Activated T-cell treated with anti-CD3 and anti-CD28 coated beads for 48 hours (primary cell): ENCODE data around the gene NSD2.
A peak's percentile ranks its signal among the peaks of the same experiment; 100 is the strongest.
"Not testable (repeated sequence)": the region's sequence is repeated elsewhere in the genome, so short reads cannot be mapped to it uniquely, and the experiment has no call there.

Experiments
- DNase-seq: peaks from one replicate; pipeline ENCODE4 v3.0.0-alpha.2; 2020; ENCODE audit warnings: low read depth

NSD2 gene

GRCh38 chr4:1842339-1842895 lies 28.8 kb upstream of the NSD2 start:
- DNase-seq, result no peak

DNA sequence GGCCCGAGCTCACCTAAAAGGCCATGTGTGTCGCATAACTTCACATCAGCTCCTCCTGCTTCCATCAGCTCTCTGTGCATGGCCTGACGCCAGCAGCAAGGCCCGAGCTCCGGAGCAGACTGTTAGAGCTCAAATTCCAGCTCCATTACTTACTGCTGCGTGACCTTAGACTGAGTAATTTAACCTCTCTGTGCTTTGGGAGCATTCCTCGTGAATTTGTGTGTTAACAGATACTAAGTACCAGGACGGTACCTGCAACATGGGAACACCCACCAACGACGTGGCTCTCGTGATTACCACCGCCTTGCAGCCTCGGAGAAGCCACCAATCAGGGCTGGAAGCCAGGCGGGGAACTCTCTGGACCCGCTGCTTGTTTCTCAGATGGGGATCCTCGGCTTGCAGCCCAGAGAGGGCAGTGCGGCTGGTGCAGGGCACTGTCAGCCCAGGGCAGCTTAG lies 28.2 kb upstream of the NSD2 start:
- DNase-seq, result no peak

DNA sequence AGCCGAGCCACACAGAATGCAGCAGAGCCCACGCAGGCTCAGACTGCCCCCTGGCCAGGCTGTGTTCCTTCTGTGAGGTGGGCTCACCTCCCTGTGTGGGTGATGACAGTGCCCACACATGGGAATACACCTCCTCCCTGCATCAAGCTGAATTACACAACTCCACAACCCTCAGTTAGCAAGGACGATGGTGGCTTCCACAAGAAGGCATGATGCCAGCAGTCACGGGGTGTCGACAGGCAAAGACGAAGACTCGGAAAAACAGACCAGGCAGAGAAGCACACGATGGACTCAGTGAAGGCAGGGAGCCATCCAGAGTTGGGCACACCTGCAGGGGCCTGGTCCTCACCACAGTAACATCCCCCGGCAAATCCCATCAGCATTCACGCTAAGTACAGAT lies 27.3 kb upstream of the NSD2 start:
- DNase-seq, result no peak

DNA sequence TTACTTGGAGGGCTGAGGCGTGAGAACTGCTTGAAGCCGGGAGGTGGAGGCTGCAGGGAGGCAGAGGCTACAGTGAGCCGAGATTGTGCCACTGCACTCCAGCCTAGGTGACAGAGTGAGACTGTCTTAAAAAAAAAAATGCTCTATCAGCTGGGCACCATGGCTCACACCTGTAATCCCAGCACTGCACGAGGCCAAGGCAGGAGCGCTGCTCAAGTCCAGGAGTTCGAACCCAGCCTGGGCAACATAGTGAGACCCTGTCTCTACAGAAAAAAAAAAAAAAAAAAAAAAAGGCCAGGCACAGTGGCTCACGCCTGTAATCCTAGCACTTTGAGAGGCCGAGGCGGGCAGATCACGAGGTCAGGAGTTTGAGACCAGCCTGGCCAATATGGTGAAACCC lies 26.6 kb upstream of the NSD2 start:
- not testable (repeated sequence) for DNase-seq

DNA sequence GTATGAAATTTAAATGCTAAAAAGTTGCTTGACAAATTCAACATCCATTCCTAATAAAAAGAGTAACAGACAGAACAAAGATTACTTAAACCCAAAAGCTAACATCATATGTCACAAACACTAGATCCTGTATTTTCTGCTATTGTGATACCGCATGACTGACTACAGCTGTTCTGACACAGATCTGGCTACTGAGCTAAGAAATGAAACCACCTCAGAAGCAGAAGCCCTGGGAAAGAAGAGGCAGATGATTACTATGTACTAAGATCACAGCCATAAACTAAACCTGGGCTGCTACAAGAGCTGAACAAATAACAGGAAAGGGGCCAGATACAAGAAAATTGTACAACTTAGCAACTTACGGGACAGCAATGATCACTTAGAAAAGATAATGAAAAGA lies 24.6 kb upstream of the NSD2 start:
- no peak for DNase-seq

GRCh38 chr4:1850276-1850675 lies 20.9 kb upstream of the NSD2 start:
- DNase-seq, result no peak

- DNase-seq, result no peak
These were observed 20.0 kb upstream of the NSD2 start for GRCh38 chr4:1851160-1851559.

DNA sequence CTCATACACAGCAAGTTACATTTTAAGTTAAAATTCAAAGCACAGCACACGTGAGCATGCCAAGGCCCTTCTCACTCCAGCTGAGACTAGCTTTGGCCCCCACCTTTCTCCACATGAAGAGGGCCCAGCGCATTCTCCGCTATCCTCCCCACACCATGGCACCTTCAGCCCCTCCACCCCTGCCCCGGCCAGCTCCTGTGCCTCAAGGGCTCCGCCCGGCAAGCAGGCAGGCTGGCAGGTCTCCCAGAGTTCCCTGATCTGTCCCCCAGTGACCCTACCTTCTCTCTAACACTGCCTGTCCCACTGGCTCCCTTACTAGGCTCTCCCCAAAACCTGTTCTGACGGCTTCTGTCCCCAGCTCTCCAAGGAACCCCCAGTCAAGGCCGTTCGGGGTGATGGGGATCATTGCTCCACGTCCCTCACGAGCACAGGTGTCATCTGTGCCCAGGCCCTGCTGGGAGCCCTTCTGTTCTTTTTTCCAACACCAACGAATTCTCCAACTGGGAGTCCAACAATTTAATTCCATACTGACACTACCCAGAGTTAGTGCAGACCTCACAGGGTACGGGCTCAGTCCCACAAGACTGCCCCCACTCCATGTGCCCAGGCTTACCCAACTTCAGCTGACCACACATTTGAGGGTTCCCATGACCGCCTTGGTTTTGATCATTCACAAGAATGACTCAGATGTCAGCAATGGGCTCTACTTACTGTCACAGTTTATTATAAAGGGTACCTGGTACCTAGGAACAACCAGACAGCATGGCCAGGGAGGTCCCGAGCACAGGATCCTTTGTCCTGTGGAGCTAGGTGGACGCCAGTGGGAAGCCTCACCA lies 19.4 kb upstream of the NSD2 start:
- DNase-seq, result no peak

GRCh38 chr4:1852904-1853623 lies 18.1 kb upstream of the NSD2 start:
- DNase-seq, result no peak

GRCh38 chr4:1854752-1855151 lies 16.4 kb upstream of the NSD2 start:
- DNase-seq, result no peak

DNA sequence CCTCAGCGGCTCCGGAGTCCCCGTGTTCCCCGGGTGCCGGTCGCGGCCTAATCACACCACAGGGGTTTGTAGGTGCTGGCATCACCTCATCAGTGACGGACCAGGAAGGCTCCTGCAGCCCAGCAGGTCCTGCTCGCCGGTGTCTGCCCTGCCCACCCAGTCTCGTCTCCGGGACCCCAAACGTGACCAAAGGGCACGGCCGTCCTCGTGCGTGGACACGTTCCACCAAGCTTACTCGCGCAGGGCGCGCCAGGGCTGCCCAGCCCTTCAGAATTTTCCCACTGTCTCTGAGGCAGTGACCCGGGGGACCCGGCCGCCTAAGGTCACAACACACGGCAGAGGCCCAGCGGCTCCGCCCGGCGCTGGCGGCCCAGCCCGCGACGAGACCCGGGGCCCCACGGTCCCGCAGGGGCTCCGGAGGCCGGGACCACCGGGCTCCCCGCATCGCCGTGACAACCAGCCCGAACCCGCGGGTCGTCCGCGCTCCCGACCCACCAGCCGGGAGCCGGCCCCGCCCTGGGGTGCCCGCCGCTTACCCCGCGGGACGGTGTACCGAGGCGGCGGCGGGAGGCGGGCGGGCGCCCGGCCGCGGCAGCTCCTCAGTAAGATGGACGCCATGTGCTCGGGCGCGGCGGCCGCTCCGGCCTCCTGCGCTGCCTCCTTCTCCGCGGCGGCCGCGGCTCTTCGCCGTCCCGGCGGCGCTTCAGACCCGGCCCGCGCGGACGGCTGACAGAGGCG lies 15.7 kb upstream of the NSD2 start:
- no peak for DNase-seq

GRCh38 chr4:1856071-1856942 lies 14.9 kb upstream of the NSD2 start, which contains the start of gene LETM1:
LETM1 (minus strand) TSS chr4:1856156; CDS start chr4:1855950, 206 bp downstream.
- peak; percentile 96 for DNase-seq

DNA sequence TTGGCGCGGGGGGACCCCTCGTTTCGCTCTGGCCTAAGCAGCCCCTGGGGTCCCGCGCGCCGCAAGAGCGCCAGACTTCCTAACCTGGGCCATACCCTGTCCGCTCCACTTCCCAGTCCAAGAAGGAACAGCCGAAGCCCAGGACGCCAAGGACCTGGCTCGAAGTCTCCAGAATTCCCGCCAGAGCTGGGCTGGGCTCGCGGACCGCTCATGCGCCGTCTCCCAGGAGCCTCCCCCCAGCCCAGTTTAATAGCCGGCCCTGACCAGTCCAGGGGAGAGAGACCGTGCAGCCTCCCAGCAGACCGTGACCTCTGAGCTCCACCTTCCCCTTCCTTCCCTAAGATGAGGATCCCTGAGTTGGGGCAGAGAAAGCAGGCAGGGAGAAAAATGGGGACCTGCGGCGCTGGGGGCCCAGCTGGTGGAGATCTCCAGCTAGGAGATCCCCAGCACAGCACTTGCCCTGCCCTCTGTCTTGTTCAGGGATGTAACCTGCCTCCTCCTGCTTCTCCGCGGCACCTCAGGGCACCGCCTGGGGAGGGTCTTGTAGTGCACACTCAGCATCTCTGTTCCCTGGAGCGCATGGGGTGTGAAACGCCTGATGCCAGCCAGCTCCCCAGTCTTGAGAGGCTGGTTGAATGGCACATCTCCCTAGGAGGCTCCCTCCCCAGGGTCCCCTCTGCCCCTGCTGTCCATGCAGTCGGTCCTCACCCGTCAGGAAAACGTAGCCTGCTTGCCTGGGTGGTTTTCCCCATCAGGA lies 14.1 kb upstream of the NSD2 start:
- no peak for DNase-seq

DNA sequence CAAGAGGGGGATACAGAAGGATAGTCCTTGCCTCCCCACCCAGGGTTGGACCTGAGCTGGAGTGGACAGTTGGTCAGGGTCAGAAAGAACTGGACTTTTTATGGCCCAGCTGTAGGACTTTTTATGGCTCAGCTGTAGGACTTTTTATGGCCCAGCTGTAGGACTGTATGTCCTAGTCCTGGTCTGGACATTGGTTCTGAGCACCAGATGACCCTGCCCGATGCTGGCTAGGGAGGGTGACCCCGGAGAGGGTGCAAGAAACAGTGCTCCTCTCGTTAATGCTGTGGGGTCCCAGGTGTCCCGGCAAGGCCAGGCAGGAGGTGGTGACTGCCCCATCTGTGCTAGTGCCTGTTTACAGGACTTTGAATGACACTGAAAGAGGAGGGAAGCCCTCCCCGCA lies 13.3 kb upstream of the NSD2 start:
- no peak for DNase-seq

DNA sequence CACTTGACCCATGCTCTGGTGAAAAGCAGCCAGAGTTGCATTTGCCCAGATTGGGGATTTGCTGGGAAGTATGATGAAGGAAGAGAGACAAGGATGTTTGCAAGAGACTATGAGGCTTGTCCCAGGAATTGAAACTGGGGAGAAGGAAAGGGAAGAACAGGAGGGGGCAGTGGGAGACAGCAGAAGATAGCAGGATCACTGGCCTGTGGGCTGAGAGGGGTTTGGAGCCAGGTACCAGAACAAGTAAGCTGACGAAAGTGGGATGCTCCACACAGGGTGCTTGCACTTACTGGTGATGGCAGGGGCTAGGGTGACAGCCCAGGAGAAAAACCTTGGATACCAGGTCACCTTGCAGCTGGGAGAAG lies 11.8 kb upstream of the NSD2 start:
- DNase-seq, result no peak

DNA sequence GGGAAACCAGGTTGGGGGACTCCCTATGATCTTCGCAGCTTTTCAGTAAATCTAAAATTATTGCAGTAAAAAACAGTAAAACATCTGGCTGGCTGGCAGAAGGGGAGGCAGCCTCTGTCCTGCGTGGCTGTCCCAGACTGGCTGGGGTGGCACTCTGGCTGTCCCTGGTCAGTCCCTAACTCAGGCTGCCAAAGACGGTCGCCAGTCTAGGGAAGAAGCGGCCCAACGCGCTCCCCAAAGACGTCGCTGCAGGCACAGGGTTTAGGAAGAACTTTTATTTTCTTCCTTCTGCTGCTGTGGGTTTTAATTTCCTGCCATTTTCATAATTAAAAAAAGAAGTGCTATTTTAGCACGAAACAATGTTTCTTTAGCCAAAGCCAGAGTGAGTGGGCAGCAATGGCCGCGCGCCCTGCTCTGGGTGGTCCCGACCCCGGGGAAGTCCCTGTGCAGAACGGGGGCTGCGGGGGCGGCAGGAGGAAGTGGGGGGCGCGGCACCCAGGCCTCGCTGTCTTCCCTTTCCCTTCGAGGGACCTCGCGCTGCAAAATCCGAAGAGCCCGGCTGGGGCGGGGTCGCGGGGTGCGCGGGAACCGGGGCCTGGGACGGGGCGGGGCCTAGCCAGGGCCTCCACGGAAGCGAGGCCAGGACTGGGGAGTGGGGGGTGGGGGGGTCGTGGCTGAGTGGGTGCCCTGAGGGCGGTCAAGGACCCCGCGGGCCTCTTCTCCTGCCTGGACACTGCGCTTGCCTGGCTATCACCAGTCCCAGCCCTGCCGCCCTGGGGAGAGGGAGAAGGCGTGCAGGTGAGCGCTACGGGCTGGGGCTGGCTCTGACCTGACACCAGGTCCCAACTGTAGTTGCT lies 8.9 kb upstream of the NSD2 start:
- peak; percentile 34 for DNase-seq

- DNase-seq, result no peak
These were observed 8.3 kb upstream of the NSD2 start for GRCh38 chr4:1862961-1863296.

GRCh38 chr4:1863297-1864033 lies 7.7 kb upstream of the NSD2 start:
- DNase-seq, result no peak
